ENCODE measurements around the gene OTOG.

GRCh38 chr11:17527628-17527995, 19.4 kb upstream of the OTOG start:
- TF ChIP-seq EZH2phosphoT487 (IDR thresholded peaks at IDR 0.05; ENCODE audit: low read length) (no peak), CTCF (IDR thresholded peaks at IDR 0.05; ENCODE audit: low read length) (no peak), EZH2 (optimal IDR thresholded peaks at IDR 0.05; ENCODE audit: low read depth, low read length) (no peak)
